ENCODE measurements around the gene PCAT6.

Gene PCAT6

GRCh38 chr1:202852163-202852904, 41.6 kb downstream of the PCAT6 start:
- DNase-seq, result peak; percentile 54

GRCh38 chr1:202854787-202855186, 44.0 kb downstream of the PCAT6 start:
- no peak for DNase-seq

GRCh38 chr1:202856014-202856413, 45.3 kb downstream of the PCAT6 start:
- no peak for DNase-seq

- no peak for DNase-seq
Measured at GRCh38 chr1:202857136-202857610, 46.4 kb downstream of the PCAT6 start.

- peak; percentile 21 for DNase-seq
Measured at GRCh38 chr1:202858331-202858730, 47.6 kb downstream of the PCAT6 start.

GRCh38 chr1:202858789-202859414, 48.1 kb downstream of the PCAT6 start:
- no peak for DNase-seq

GRCh38 chr1:202860744-202861419, 50.1 kb downstream of the PCAT6 start:
- peak; percentile 19 for DNase-seq

Data from fibroblast of skin of right quadriceps (primary cell).